B cell (primary cell): Measurements from ENCODE around the gene SPEF1. TPM values are rescaled to one million over a fixed set of nuclear protein-coding genes. Genes with fewer than 3 reads are reported as not detected.

Experiments used
- ATAC-seq: fragments of 200-7000 bp; cut with Tn5 transposase; one replicate; pipeline ENCODE4 v1.10.0; 2021; ENCODE audit warnings: low read depth, mild to moderate bottlenecking, moderate number of reproducible peaks, moderate library complexity
- CTCF ChIA-PET: fragments of 350-600 bp; sonication (Branson Sonifier 250); formaldehyde crosslinking; loops from one replicate; lab custom pipeline; 2021; ENCODE audit warnings: antibody characterized with exemption, inconsistent platforms; lab: Charles Lee
- POLR2A ChIA-PET: fragments of 350-600 bp; sonication (Branson Sonifier 250); formaldehyde crosslinking; loops from one replicate; lab custom pipeline; 2021; ENCODE audit warnings: antibody characterized with exemption; lab: Charles Lee
- DNase-seq: peaks from one replicate; pipeline ENCODE4 v3.0.0; 2013
- H2AFZ ChIP-seq: 2 replicates; pipeline ENCODE4 v1.6.1; 2012; ENCODE audit warnings: mild to moderate bottlenecking, low read depth, low read length; ENCODE audit not compliant: insufficient read depth, poor library complexity, severe bottlenecking
- H3K27ac ChIP-seq, 2 donors: 1 replicate in 1 of 2; 2 replicates in 1 of 2; pipeline ENCODE4 v1.5.1; 2012 to 2013; ENCODE audit warnings: low read length in 2 of 2, mild to moderate bottlenecking in 2 of 2, moderate library complexity in 1 of 2
- H3K27me3 ChIP-seq, 4 experiments: fragments of 200-600 bp in 1 of 4; sonication (generic) in 1 of 4; replicated peaks in 1 of 4; 1 replicate in 2 of 4; 2 replicates in 2 of 4; pipeline versions ENCODE4 v1.6.1 to v1.7.0; 2013 to 2016; ENCODE audit warnings: low read length in 3 of 4, mild to moderate bottlenecking in 2 of 4, mixed read lengths in 1 of 4, moderate library complexity in 1 of 4; ENCODE audit not compliant: insufficient read depth in 4 of 4, control insufficient read depth in 3 of 4; ENCODE audit errors: control extremely low read depth in 1 of 4
- H3K36me3 ChIP-seq, 2 experiments: replicated peaks in 1 of 2; 1 replicate in 1 of 2; 2 replicates in 1 of 2; pipeline versions ENCODE4 v1.6.1 to v1.7.1; 2013; ENCODE audit warnings: low read length in 1 of 2; ENCODE audit not compliant: insufficient read depth in 2 of 2, control insufficient read depth in 1 of 2; ENCODE audit errors: control extremely low read depth in 1 of 2, extremely low read depth in 1 of 2
- H3K4me1 ChIP-seq, 2 donors: fragments of 200-600 bp in 1 of 2; sonication (generic) in 1 of 2; 1 replicate in 1 of 2; 2 replicates in 1 of 2; pipeline versions ENCODE4 v1.5.1 to v1.6.1; 2013 to 2017; ENCODE audit warnings: low read length in 2 of 2; ENCODE audit not compliant: control insufficient read depth in 2 of 2, insufficient read depth in 2 of 2
- H3K4me2 ChIP-seq: replicated peaks from 2 replicates; pipeline ENCODE3; 2012; ENCODE audit warnings: mild to moderate bottlenecking, low read depth, low read length; ENCODE audit not compliant: poor library complexity, severe bottlenecking
- H3K4me3 ChIP-seq, 5 experiments: fragments of 200-600 bp in 1 of 5; sonication (generic) in 1 of 5; 1 replicate in 3 of 5; 2 replicates in 2 of 5; pipeline versions ENCODE4 v1.5.1 to v1.7.0; 2011 to 2016; ENCODE audit warnings: low read length in 4 of 5, mild to moderate bottlenecking in 4 of 5, low read depth in 2 of 5, control low read depth in 1 of 5, moderate library complexity in 1 of 5; ENCODE audit not compliant: insufficient read depth in 1 of 5; ENCODE audit errors: control extremely low read depth in 1 of 5, extremely low read depth in 1 of 5
- H3K79me2 ChIP-seq: fragments of 200-600 bp; sonication (generic); one replicate; pipeline ENCODE4 v1.6.0; 2016; ENCODE audit warnings: low read length; ENCODE audit not compliant: control insufficient read depth, insufficient read depth
- H3K9ac ChIP-seq: fragments of 200-600 bp; sonication (generic); 2 replicates; pipeline ENCODE4 v1.6.1; 2017; ENCODE audit warnings: mild to moderate bottlenecking, low read length, moderate library complexity
- H3K9me3 ChIP-seq, 3 donors: one replicate each; pipeline versions ENCODE4 v1.6.1 to v1.7.1; 2013; ENCODE audit warnings: low read length in 2 of 3; ENCODE audit not compliant: control insufficient read depth in 2 of 3, insufficient read depth in 1 of 3; ENCODE audit errors: control extremely low read depth in 1 of 3
- H4K20me1 ChIP-seq: 2 replicates; pipeline ENCODE4 v1.6.0; 2012; ENCODE audit warnings: mild to moderate bottlenecking, low read length; ENCODE audit not compliant: insufficient read depth, control insufficient read depth, poor library complexity, severe bottlenecking
- H3K27ac Mint-ChIP-seq: one replicate; pipeline ENCODE4 v1.8.0; 2021; ENCODE audit warnings: mixed read lengths
- H3K27me3 Mint-ChIP-seq: one replicate; pipeline ENCODE4 v1.8.0; 2021; ENCODE audit warnings: mixed read lengths
- H3K4me1 Mint-ChIP-seq: one replicate; pipeline ENCODE4 v1.8.0; 2021; ENCODE audit warnings: mixed read lengths
- H3K4me3 Mint-ChIP-seq: one replicate; pipeline ENCODE4 v1.8.0; 2021; ENCODE audit warnings: mixed read lengths
- H3K9me3 Mint-ChIP-seq: one replicate; pipeline ENCODE4 v1.8.0; 2022; ENCODE audit warnings: mixed read lengths; ENCODE audit not compliant: insufficient read depth
- EZH2 ChIP-seq: IDR thresholded peaks from 2 replicates; pipeline ENCODE4 v1.6.1; 2012; ENCODE audit warnings: borderline replicate concordance, low read depth, mild to moderate bottlenecking, moderate library complexity, low read length; ENCODE audit not compliant: insufficient read depth, poor library complexity, severe bottlenecking
- WGBS: methylation state at CpG from one replicate; pipeline ENCODE4 v1.1.5; 2013; ENCODE audit warnings: missing lambda C conversion rate; ENCODE audit not compliant: insufficient coverage; 5-methylcytosine and 5-hydroxymethylcytosine counted together
- intact Hi-C: fragments of 100-400 bp; cut with micrococcal nuclease; formaldehyde crosslinking; loops from one replicate; pipeline ENCODE4 v1.10.0; 2022
- polyA plus RNA-seq: library from polyadenylated mRNA; depleted of rRNA; stranded (reverse); fragments of >200 nt; gene quantifications from 2 replicates; pipeline ENCODE4 v1.2.3, GENCODE V29; 2012
- total RNA-seq, 2 donors: library from RNA; stranded (reverse); fragments of 120-200 nt in 1 of 2; gene quantifications; 1 replicate in 1 of 2; 2 replicates in 1 of 2; pipeline versions ENCODE4 v1.2.3 to v1.2.4, GENCODE V29; 2013 to 2022
- TF ChIP-seq, protein P1 (sequence below): fragments of 200-600 bp; IDR thresholded peaks from one replicate; pipeline ENCODE4 v1.8.0; 2022; ENCODE audit warnings: antibody characterized with exemption, mild to moderate bottlenecking

SPEF1 gene
- total and polyA plus RNA-seq, 2 donors (not counting 1 experiment from before 2014, with no cell fraction given), result not detected

DNA sequence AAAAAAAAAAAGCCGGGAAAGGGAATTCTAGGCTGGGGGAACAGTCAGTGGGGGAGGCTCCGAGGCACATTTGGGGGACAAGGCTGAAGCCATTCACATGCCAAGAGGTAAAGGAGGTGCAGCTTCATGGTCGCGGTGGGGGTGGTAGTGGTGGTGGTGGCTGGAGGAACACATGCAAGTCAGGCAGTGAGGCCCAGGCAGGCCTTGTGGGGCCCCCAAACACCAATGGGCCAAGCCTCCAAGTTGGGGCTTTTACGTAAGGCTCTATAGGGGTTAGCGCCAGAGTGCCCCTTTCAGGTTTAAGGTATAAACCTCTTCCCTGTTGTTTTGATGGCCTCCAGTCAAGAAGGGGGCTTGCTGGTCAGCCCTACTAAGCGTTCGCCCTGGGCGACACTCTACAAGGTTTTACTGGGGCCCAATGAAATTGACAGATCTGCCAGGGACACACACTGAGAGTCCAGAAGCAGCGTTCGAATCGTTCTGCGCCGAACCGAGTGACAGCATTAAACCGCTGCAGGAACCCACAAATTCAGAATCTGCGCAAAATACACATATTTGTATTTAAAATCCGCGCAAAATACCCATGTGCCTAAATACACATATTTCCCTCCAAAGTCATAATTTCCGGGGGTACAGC lies 38.3 kb upstream of the SPEF1 start:
- Histone ChIP-seq H3K27me3 (no peaks in the 10 kb centered on the region), H2AFZ (peak overlapping the region; percentile 94), H3K9ac (peak overlapping the region; percentile 95), H3K4me1 (peaks cover 13 to 15% of the 10 kb centered on the region in 2 donors), H3K27ac (peak overlapping the region; percentile 97 to 98), H3K36me3 (peaks cover 0 to 23% of the 10 kb centered on the region in 2 experiments), H3K4me2 (peak overlapping the region; percentile 79), H3K4me3 (peak overlapping the region; percentile 62 to 85 (median 75)), H4K20me1 (no peaks in the 10 kb centered on the region), H3K9me3 (no peaks in the 10 kb centered on the region), H3K79me2 (peaks cover 13% of the 10 kb centered on the region)
- no peaks in the 10 kb centered on the region for H3K9me3 Mint-ChIP-seq
- POLR2A ChIA-PET, result interaction anchor here (0.5 to 2.2 kb wide), 14 partner anchors 8 to 684 kb away, joined by 3 to 16 read pairs (median 4); partner anchors contain the start of genes ADISSP, CDC25B, CENPB and SPEF1
- peaks cover 15% of the 10 kb centered on the region for H3K4me1 Mint-ChIP-seq
- peak overlapping the region; percentile 100 for H3K27ac Mint-ChIP-seq
- 71% methylated on average over 19 of the region's 20 CpGs for WGBS
- CTCF ChIA-PET, result interaction anchor here (0.7 to 6.4 kb wide), 17 partner anchors 8 to 252 kb away, joined by 3 to 84 read pairs (median 5); partner anchors contain the start of genes ADISSP, CDC25B, CENPB and SPEF1
- H3K27me3 Mint-ChIP-seq, result no peaks in the 10 kb centered on the region
- TF ChIP-seq EZH2, result no peak
- TF ChIP-seq, protein P1, sequence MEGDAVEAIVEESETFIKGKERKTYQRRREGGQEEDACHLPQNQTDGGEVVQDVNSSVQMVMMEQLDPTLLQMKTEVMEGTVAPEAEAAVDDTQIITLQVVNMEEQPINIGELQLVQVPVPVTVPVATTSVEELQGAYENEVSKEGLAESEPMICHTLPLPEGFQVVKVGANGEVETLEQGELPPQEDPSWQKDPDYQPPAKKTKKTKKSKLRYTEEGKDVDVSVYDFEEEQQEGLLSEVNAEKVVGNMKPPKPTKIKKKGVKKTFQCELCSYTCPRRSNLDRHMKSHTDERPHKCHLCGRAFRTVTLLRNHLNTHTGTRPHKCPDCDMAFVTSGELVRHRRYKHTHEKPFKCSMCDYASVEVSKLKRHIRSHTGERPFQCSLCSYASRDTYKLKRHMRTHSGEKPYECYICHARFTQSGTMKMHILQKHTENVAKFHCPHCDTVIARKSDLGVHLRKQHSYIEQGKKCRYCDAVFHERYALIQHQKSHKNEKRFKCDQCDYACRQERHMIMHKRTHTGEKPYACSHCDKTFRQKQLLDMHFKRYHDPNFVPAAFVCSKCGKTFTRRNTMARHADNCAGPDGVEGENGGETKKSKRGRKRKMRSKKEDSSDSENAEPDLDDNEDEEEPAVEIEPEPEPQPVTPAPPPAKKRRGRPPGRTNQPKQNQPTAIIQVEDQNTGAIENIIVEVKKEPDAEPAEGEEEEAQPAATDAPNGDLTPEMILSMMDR, result no peak
- peak overlapping the region; percentile 97 for H3K4me3 Mint-ChIP-seq
- intact Hi-C loops, result loop anchor here (1.0 to 2.0 kb wide), 10 partner anchors 8 to 195 kb away; partner anchors contain the start of genes CENPB, MAVS, PANK2 and SPEF1
- ATAC-seq (no peak), DNase-seq (no peak)
